ENCODE data around the gene PLVAP. TPM values are rescaled to one million over a fixed set of nuclear protein-coding genes. Genes with fewer than 3 reads are reported as not detected.
A peak's percentile ranks its signal among the peaks of the same experiment; 100 is the strongest.

Gene PLVAP
- total and polyA plus RNA-seq, 9 of the 15 experiments (the other 6 are each of a cell fraction or from before 2014, with no cell fraction given): 0.09 to 0.84 (median 0.51) TPM; not detected in 4

GRCh38 chr19:17336872-17337674, 40.1 kb downstream of the PLVAP start, which contains the start of gene GTPBP3 (continued):
- TF ChIP-seq MGA (IDR thresholded peaks at IDR 0.05): peak; percentile 92
- peak; percentile 82 for TF ChIP-seq RBM25 (IDR thresholded peaks at IDR 0.05; ENCODE audit: low read depth, low read length, severe bottlenecking)
- no peak for TF ChIP-seq SREBF2 (CRISPR knock-in tag; IDR thresholded peaks at IDR 0.05)
- TF ChIP-seq ZNF407 (IDR thresholded peaks at IDR 0.05; ENCODE audit: low read depth): peak; percentile 41; the same call in 1 of the 2 replicates
- peak; percentile 100 for TF ChIP-seq NCOA1 (IDR thresholded peaks at IDR 0.05; ENCODE audit: low read depth)

All from K562 (cell line).